ENCODE results near the gene CELF5. TPM values are rescaled to one million over a fixed set of nuclear protein-coding genes. Genes with fewer than 3 reads are reported as not detected.
"Not testable (repeated sequence)": the region's sequence is repeated elsewhere in the genome, so short reads cannot be mapped to it uniquely, and the experiment has no call there.

Gene CELF5
- total RNA-seq, 2 donors from 2014 or later: 0.08 TPM; not detected in 1

DNA sequence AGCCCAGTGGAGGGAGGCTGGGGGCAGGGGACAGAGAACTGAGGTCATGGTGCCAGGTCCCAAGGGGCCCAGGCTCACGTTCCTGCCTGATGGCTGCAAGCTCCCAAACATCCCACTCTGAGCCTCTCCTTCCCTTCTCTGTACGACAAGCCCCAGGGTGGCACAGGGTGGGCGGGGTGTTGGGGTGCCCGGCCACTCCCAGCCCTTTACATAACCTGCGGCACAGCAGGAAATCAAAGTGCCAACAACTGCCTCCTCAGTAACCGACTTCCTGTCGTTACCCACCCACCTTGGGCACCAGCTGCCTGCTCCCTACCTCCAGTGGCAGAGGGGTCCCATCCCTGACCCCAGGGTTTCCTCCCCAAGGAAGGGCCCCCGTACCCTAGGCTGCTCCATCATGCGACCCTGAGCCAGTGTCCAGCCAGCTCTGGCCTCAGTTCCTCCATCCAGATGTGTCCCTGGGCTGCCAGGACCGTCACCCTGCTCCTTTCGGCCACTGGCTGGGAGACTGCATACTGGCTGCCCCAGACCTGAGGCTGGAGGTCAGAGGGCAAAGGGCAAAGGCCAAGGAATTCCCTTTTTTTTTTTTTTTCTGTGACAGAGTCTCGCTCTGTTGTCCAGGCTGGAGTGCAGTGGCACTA is 114.2 kb downstream of the CELF5 start:
- TF ChIP-seq, protein P1, sequence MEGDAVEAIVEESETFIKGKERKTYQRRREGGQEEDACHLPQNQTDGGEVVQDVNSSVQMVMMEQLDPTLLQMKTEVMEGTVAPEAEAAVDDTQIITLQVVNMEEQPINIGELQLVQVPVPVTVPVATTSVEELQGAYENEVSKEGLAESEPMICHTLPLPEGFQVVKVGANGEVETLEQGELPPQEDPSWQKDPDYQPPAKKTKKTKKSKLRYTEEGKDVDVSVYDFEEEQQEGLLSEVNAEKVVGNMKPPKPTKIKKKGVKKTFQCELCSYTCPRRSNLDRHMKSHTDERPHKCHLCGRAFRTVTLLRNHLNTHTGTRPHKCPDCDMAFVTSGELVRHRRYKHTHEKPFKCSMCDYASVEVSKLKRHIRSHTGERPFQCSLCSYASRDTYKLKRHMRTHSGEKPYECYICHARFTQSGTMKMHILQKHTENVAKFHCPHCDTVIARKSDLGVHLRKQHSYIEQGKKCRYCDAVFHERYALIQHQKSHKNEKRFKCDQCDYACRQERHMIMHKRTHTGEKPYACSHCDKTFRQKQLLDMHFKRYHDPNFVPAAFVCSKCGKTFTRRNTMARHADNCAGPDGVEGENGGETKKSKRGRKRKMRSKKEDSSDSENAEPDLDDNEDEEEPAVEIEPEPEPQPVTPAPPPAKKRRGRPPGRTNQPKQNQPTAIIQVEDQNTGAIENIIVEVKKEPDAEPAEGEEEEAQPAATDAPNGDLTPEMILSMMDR (IDR thresholded peaks at IDR 0.05): no peak
- Histone ChIP-seq H3K4me3 (no peak overlapping the region), H3K4me1 (peaks cover 0 to 52% of the 10 kb centered on the region in 2 donors), H3K36me3 (no peaks in the 10 kb centered on the region), H3K27ac (peak overlapping the region; percentile 92 to 95), H3K9me3 (no peaks in the 10 kb centered on the region), H3K27me3 (no peaks in the 10 kb centered on the region)
- no peak for DNase-seq (ENCODE audit: low spot score)

GRCh38 chr19:3340340-3340739 is 115.9 kb downstream of the CELF5 start:
- DNase-seq (ENCODE audit: low spot score): no peak
- no peak overlapping the region for H3K27ac ChIP-seq
- no peaks in the 10 kb centered on the region for H3K9me3 ChIP-seq
- no peaks in the 10 kb centered on the region for H3K36me3 ChIP-seq
- no peaks in the 10 kb centered on the region for H3K27me3 ChIP-seq
- TF ChIP-seq, protein P1 (IDR thresholded peaks at IDR 0.05): no peak
- H3K4me1 ChIP-seq: peaks cover 0 to 52% of the 10 kb centered on the region in 2 donors
- H3K4me3 ChIP-seq: no peak overlapping the region

- Histone ChIP-seq H3K4me3 (no peak overlapping the region), H3K27ac (peak overlapping the region in 1 of 2 donors; percentile 71), H3K4me1 (peaks cover 0 to 47% of the 10 kb centered on the region in 2 donors), H3K9me3 (no peaks in the 10 kb centered on the region), H3K36me3 (no peaks in the 10 kb centered on the region), H3K27me3 (no peaks in the 10 kb centered on the region)
- DNase-seq (ENCODE audit: low spot score): no peak
- TF ChIP-seq, protein P1 (IDR thresholded peaks at IDR 0.05): no peak
These were observed 117.8 kb downstream of the CELF5 start for GRCh38 chr19:3342246-3342645.

DNA sequence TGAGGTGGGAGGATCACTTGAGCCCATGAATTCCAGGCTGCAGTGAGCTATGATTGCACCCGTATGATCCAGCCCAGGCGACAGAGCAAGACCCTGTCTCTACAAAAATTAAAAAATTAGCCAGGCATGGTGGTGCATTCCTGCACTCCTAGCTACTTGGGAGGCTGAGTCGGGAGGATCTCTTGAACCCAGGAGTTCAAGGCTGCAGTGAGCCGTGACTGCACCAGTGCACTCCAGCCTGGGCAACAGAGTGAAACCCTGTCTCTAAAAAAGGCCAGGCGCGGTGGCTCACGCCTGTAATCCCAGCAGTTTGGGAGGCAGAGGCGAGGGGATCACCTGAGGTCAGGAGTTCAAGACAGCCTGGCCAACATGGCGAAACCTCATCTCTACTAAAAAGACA is 118.5 kb downstream of the CELF5 start:
- H3K27me3 ChIP-seq; H3K9me3 ChIP-seq; DNase-seq (ENCODE audit: low spot score); H3K4me3 ChIP-seq; H3K36me3 ChIP-seq: not testable (repeated sequence)
- Histone ChIP-seq H3K4me1 (peaks cover 0 to 45% of the 10 kb centered on the region in 2 donors), H3K27ac (peak overlapping the region; percentile 58 to 71)

GRCh38 chr19:3343619-3344502 is 119.4 kb downstream of the CELF5 start:
- H3K4me1 ChIP-seq: peaks cover 0 to 40% of the 10 kb centered on the region in 2 donors
- TF ChIP-seq, protein P1 (IDR thresholded peaks at IDR 0.05): peak in 1 of 2 donors; percentile 38
- peak overlapping the region in 1 of 2 donors; percentile 32 for H3K4me3 ChIP-seq
- H3K9me3 ChIP-seq: no peaks in the 10 kb centered on the region
- H3K27me3 ChIP-seq: no peaks in the 10 kb centered on the region
- H3K36me3 ChIP-seq: no peaks in the 10 kb centered on the region
- H3K27ac ChIP-seq: peak overlapping the region; percentile 58 to 71
- DNase-seq (ENCODE audit: low spot score): peak; percentile 96

All from right atrium auricular region (tissue), 2 donors.